SK-N-SH (cell line): ENCODE data around the gene DHX15.

Experiments used
- EP300 ChIP-seq, 2 experiments: IDR thresholded peaks; 2 replicates each; pipeline versions ENCODE4 v1.4.0 to v1.6.1; 2012; ENCODE audit warnings: borderline replicate concordance in 1 of 2, low read depth in 1 of 2, low read length in 1 of 2
- MAX ChIP-seq: IDR thresholded peaks from 2 replicates; pipeline ENCODE4 v1.4.0; 2012; ENCODE audit warnings: low read depth
- NFIC ChIP-seq: IDR thresholded peaks from 2 replicates; pipeline ENCODE4 v1.4.0; 2012; ENCODE audit warnings: borderline replicate concordance
- POLR2AphosphoS5 ChIP-seq: IDR thresholded peaks from 2 replicates; pipeline ENCODE4 v1.6.1; 2012; ENCODE audit warnings: low read depth, low read length
- RFX5 ChIP-seq: IDR thresholded peaks from 2 replicates; pipeline ENCODE4 v1.6.1; 2012; ENCODE audit warnings: mild to moderate bottlenecking, improper control_type of control experiment, low read length
- TEAD4 ChIP-seq: IDR thresholded peaks from 2 replicates; pipeline ENCODE4 v1.4.0; 2012; ENCODE audit warnings: mild to moderate bottlenecking, borderline replicate concordance; ENCODE audit not compliant: insufficient read depth
- TF ChIP-seq, protein P1 (sequence below): IDR thresholded peaks from 2 replicates; pipeline ENCODE4 v1.6.1; 2012; ENCODE audit warnings: mild to moderate bottlenecking, low read depth, low read length, moderate library complexity
- TF ChIP-seq, protein P2 (sequence below): fragments of 150-350 bp; IDR thresholded peaks from 2 replicates; pipeline ENCODE4 v1.6.1; 2016; ENCODE audit warnings: mild to moderate bottlenecking, low read depth, low read length
- TF ChIP-seq, protein P3 (sequence below): fragments of 200-600 bp; sonication (generic); IDR thresholded peaks from 2 replicates; pipeline ENCODE4 v1.6.1; 2017; ENCODE audit warnings: antibody characterized with exemption, mild to moderate bottlenecking, moderate library complexity
- TF ChIP-seq, protein P4 (sequence below): fragments of 150-350 bp; IDR thresholded peaks from 2 replicates; pipeline ENCODE4 v1.6.1; 2017; ENCODE audit warnings: antibody characterized with exemption, low read length, low read depth, borderline replicate concordance

- no peak for TF ChIP-seq EP300 (IDR thresholded peaks at IDR 0.05; ENCODE audit: borderline replicate concordance in 1 of 2, low read depth in 1 of 2, low read length in 1 of 2)
- TF ChIP-seq, protein P1, sequence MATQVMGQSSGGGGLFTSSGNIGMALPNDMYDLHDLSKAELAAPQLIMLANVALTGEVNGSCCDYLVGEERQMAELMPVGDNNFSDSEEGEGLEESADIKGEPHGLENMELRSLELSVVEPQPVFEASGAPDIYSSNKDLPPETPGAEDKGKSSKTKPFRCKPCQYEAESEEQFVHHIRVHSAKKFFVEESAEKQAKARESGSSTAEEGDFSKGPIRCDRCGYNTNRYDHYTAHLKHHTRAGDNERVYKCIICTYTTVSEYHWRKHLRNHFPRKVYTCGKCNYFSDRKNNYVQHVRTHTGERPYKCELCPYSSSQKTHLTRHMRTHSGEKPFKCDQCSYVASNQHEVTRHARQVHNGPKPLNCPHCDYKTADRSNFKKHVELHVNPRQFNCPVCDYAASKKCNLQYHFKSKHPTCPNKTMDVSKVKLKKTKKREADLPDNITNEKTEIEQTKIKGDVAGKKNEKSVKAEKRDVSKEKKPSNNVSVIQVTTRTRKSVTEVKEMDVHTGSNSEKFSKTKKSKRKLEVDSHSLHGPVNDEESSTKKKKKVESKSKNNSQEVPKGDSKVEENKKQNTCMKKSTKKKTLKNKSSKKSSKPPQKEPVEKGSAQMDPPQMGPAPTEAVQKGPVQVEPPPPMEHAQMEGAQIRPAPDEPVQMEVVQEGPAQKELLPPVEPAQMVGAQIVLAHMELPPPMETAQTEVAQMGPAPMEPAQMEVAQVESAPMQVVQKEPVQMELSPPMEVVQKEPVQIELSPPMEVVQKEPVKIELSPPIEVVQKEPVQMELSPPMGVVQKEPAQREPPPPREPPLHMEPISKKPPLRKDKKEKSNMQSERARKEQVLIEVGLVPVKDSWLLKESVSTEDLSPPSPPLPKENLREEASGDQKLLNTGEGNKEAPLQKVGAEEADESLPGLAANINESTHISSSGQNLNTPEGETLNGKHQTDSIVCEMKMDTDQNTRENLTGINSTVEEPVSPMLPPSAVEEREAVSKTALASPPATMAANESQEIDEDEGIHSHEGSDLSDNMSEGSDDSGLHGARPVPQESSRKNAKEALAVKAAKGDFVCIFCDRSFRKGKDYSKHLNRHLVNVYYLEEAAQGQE: no peak
- TF ChIP-seq, protein P2, sequence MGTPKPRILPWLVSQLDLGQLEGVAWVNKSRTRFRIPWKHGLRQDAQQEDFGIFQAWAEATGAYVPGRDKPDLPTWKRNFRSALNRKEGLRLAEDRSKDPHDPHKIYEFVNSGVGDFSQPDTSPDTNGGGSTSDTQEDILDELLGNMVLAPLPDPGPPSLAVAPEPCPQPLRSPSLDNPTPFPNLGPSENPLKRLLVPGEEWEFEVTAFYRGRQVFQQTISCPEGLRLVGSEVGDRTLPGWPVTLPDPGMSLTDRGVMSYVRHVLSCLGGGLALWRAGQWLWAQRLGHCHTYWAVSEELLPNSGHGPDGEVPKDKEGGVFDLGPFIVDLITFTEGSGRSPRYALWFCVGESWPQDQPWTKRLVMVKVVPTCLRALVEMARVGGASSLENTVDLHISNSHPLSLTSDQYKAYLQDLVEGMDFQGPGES: no peak
- TF ChIP-seq NFIC: 0 out of 2 replicates have a peak, but pooled peaks have one; percentile 7
- TF ChIP-seq, protein P3, sequence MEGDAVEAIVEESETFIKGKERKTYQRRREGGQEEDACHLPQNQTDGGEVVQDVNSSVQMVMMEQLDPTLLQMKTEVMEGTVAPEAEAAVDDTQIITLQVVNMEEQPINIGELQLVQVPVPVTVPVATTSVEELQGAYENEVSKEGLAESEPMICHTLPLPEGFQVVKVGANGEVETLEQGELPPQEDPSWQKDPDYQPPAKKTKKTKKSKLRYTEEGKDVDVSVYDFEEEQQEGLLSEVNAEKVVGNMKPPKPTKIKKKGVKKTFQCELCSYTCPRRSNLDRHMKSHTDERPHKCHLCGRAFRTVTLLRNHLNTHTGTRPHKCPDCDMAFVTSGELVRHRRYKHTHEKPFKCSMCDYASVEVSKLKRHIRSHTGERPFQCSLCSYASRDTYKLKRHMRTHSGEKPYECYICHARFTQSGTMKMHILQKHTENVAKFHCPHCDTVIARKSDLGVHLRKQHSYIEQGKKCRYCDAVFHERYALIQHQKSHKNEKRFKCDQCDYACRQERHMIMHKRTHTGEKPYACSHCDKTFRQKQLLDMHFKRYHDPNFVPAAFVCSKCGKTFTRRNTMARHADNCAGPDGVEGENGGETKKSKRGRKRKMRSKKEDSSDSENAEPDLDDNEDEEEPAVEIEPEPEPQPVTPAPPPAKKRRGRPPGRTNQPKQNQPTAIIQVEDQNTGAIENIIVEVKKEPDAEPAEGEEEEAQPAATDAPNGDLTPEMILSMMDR: no peak
- TF ChIP-seq, protein P4, sequence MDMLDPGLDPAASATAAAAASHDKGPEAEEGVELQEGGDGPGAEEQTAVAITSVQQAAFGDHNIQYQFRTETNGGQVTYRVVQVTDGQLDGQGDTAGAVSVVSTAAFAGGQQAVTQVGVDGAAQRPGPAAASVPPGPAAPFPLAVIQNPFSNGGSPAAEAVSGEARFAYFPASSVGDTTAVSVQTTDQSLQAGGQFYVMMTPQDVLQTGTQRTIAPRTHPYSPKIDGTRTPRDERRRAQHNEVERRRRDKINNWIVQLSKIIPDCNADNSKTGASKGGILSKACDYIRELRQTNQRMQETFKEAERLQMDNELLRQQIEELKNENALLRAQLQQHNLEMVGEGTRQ: no peak
- TF ChIP-seq RFX5: no peak
- TF ChIP-seq MAX: no peak
- TF ChIP-seq TEAD4: no peak
- no peak for TF ChIP-seq POLR2AphosphoS5
Measured at GRCh38 chr4:24519649-24520048, 64.7 kb downstream of the DHX15 start.
